T-helper 1 cell treated with Interleukin-12 subunit alpha and Interleukin-12 subunit beta and Interleukin-4 antibody, amounts not matched to agents 30 ng/mL and 1 ng/mL, for 36 hours (primary cell): Measurements from ENCODE around the gene HDDC2. TPM values are rescaled to one million over a fixed set of nuclear protein-coding genes. Genes with fewer than 3 reads are reported as not detected.
"Not testable (repeated sequence)": the region's sequence is repeated elsewhere in the genome, so short reads cannot be mapped to it uniquely, and the experiment has no call there.

Experiments
- intact Hi-C: fragments of 100-400 bp; cut with micrococcal nuclease; formaldehyde crosslinking; loops from one replicate; pipeline ENCODE4 v1.15.1; 2024
- total RNA-seq: library from RNA; stranded (reverse); gene quantifications from 2 replicates; pipeline ENCODE4 v1.2.3, GENCODE V29; 2022

HDDC2 gene
- total RNA-seq, 1 donor from 2014 or later, result 52.4 TPM

DNA sequence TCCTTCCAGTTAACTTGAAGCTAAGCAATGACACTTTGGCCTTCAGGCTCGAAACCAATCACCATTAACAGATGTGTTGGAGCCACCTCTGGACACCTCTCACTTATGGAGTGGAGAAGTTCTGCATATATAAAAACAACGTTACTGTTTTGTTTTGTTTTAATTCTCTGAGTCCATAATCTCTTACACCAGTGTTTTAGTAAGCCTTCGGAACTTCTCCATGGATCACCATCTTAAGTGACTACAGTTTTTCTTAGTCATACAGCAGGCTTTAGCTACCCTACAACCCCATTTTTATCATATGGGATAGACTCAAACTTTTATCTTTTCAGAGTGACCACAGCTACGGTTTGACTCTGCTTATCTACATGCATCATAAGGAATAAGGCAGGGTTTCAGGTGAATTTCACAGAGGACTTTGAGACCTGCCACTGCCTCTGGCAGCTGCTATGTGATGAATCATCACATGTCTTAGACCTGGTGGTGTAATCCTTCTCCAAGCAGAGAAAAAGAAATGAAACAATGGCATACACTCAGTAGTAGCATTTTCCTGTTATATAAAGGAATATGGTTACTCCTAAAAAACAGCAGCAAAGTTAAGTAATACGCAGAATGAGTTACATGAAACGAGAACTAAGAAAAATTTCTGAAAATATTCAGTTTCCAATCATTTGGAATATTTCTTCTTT, 5.5 kb upstream of the HDDC2 start:
- intact Hi-C loops, result no loop called here

DNA sequence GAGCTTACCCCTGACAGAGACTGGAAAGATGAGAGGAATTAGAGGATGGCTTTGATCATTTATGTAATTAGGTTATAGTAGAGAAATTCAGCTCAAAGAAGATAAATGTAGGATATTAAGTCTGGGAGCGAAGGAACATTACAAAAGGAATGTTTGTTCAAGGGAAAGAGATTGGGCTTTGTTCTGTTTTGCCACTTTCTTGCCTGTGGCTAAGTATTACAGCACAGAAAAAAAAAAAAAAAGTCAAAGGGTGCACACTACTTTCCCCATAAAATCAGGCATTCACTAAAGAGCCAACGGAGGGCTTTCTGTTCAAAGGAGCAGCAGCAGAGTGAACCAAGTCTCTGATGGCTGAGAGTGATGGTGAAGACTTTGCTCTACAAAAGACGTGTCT, 5.0 kb upstream of the HDDC2 start:
- intact Hi-C loops, result no loop called here

DNA sequence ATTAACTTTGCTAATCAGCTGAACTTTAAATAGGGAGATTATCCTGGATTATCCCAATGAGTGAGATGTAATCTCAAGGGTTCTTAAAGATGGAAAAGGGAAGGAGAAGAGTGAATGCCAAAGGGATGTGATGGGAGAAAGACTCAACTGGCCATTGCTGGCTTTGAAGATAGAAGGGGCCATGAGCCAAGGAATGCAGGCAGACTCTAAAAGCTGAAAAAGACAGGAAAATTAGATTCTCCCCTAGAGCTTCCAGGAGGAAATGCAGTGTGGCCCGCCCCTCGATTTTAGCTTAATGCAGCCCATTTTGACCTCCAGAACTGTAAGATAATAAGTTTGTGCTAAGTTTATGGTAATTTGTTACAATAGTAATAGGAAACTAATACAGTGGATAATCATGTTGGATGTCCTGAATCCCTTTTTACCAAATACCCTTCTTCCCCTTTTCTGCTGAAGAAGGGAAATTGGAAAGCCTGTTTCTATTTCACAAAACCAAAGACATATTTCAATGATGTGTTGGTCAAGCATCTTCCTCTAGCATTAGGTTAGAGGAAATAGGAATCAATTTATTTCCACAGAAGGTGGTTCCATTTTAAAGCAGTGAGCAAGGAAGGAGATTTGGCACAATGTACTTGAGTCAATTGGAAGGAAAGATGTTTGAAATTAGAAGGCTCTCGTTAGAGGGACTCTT, 3.3 kb upstream of the HDDC2 start:
- intact Hi-C loops, result loop anchor here (5.0 kb wide), 1 partner anchor 682 kb away; the partner anchor contains the start of gene TRMT11

DNA sequence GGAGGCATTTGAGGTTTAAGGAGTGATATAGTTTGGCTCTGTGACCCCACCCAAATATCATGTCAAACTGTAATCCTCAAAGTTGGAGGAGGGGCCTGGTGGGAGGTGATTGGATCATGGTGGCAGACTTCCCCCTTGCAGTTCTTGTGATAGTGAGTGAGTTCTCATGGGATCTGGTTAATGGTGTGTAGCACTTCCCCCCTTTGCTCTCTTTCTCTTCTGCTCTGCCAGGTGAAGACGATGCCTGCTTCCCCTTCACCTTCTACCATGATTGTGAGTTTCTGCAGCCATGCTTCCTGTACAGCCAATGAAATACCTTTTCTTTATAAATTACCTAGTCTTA, 1.7 kb upstream of the HDDC2 start:
- intact Hi-C loops, result loop anchor here (5.0 kb wide), 1 partner anchor 684 kb away; the partner anchor contains the start of gene TRMT11

DNA sequence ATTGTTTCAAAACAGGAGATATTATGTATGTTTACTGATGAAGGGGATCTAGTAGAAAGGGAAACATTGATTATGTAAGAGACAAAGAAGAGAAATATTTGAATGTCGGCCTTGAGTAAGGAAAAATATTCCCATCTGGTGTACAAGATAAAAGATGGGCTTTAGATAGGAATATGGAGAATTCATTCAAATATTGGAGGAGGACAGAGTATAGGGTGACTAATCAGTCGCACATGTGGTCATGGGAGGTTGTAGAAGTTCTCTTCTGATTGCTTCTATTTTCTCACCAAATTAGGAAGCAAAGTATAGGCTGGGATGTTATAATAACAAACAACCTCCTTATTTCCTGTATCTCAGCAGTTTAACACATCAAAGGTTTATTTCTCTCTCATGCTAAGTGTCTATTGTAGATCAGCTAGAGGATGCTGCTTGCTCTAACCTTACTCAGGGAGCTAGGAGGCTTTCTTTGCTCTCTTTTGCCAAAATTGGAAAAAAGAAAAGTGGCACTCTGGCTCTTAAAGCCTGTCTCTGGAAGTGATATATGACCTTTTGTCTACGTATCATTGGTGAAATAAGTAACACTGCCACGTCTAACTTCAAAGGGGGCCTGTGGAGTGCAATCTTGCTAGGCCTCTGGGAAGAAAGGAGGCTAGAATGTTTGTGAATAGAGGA, 1.2 kb upstream of the HDDC2 start:
- intact Hi-C loops, result loop anchor here (5.0 kb wide), 1 partner anchor 684 kb away; the partner anchor contains the start of gene TRMT11

DNA sequence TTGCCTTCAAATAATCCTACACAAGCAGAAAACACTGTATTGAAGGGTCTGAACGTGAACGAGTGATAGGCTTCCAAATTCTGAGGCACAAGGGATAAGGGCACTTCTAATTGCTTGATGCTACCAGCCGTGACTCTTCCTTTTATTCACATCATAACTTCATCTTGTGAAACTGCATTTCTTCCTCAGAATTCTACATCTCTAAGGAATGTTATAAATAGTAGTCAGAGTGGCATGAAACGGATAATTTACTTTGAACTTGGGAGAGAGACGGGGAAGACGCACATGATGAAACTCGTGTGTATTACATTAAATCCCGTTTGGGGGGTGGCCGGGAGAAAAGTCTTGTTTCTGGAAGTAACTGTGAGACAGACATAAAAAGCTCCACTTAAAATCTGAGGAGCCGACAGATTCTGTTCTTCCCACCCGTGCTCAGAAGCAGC, 754 bp downstream of the HDDC2 start:
- intact Hi-C loops, result loop anchor here (1.0 to 5.0 kb wide), 3 partner anchors 109 to 1039 kb away; partner anchors contain the start of genes CENPW and TRMT11

DNA sequence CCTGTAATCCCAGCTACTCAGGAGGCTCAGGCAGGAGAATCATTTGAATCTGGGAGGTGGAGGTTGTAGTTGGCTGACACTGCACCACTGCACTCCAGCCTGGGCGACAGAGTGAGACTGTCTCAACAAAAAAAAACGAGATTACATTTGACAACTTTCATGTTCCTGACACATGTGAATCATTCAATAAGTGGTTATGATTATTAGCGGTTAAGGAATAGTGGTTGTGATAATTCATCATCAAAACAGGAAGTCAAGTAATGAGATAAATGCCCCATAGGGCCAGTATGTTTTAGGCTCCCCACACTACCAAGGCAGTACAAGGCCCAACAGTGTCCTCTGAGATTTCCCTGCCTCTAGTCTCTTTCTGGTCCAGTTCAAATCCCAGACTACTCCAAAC, 2.5 kb downstream of the HDDC2 start:
- intact Hi-C loops, result no loop called here

DNA sequence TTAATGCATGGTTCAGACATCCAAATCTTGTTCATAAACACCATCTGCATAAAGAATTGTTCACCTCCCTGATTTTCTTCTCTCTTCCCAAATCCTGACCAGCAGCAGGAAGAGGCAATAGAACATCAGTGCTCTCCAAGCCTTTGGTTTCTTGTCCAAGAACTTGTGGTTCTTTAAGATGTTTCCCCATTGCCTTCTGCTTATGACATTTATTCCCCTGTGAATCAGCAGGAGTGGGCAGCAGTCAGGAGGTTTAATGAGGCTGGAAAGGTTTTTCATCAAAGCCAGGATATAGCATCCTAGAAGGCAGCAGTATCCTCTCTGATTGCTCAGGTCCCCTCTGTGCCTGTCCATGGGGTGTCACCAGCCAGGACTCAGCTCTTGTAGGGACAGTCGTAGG, 5.3 kb downstream of the HDDC2 start:
- intact Hi-C loops, result no loop called here

DNA sequence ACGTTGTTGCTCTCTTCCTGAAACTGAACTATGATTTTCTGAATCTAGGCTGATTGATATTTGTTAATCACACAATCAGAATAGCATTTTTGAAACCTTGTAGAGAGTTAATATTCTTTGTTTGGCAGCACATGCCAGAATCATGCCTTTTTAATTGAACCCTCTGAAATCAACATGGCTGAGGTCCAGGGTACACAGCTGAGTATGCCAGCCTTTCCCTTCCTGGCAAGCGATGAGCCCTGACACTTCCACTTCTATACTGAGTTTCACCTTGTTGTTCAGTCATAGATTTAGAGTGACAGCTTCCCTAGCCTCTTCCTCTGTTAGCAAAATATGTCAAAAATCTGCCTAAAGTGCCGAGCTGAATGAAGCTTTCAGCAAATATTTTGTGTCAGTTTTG, 6.8 kb downstream of the HDDC2 start:
- intact Hi-C loops, result no loop called here

DNA sequence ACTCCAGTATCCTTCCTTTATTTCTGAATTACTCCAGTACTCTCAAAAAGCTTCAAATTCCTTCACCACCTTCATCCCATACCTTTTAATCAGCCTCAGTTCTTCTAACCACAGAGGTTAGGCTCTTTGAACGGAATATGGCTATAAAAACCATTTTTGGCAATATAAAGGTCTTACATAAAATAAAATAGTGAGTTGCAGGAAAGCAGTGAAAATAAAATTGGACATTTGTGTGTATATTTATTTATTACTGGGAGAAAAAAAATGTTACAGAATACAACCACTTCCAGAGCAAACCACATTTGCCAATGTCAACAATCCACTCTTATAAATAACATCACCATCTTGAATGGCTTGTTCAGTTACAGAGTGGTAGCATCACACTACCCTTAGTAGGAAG, 7.7 kb downstream of the HDDC2 start:
- intact Hi-C loops, result no loop called here

DNA sequence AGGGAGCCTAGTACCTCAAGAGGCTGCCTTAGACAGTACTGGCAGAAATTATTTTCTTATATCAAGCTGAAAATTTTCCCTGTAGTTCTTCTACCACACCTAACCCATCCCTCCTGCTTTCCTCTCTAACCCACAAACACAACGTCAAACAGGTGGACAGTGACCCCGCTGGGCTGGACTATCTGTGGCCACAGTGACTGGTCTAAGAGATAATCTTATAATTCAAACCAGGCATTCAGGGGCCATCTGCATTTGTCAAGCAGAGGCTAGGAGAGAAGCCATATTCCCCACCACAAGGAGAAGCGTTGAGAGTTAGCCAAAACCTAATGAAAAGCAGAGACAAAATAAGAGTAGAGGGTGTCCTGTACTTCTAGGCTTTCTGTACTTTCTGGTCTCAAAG, 8.2 kb downstream of the HDDC2 start:
- intact Hi-C loops, result no loop called here

DNA sequence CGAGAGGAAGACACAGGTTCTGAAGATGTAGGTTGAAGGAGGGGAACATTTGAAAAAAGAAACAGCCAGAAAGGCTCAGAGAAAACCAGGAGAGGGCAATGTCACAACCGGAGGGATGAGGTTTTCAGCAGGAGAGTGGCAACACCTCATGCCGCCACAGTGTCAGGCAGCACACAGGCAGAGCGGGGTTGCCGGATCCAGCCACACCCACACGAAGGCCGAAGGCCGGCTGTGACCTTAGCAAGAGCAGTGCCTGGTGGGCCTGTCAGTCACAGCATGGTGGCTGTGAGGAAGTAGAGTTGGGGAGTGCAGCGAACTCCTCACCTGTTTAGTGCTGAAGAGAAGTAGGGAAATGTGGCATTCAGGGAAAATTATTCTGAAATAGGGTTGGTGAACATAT, 14.0 kb downstream of the HDDC2 start:
- intact Hi-C loops, result no loop called here

DNA sequence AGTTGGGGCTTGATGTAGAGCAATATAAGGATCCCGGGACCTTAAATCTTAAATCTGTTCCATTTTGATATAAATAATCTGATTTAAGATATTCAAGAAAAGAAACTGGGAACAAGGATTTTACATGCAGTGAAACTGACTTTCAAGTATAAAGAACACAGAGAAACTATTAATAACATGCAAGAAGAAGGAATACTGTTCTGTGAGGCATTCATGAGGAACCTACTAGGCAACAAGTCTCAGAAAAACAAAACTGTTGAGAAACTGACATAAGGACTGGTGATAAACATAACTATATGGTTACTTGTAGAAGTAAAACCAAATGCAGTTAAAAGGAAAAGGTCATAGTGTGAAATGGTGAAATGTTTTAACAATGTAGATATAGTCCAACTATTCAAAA, 15.8 kb downstream of the HDDC2 start:
- intact Hi-C loops, result no loop called here

DNA sequence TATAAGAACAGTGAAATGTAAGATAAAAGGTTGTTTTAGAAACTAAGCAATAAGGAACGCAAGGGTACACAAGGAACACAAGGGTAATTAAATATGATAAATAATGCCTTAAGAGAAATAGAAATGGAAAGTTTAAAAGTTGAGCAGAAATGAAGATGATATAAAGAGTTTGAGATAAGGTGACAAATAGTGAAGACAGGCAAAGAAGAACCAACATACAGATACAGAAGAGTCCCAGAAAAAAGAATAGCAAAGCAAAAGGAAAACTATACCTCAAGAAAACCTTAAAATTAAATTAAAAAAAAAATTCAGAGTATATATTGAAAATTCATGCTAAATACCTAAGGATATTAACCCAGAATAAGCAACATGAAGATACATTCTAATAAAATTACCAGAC, 16.4 kb downstream of the HDDC2 start:
- intact Hi-C loops, result no loop called here

DNA sequence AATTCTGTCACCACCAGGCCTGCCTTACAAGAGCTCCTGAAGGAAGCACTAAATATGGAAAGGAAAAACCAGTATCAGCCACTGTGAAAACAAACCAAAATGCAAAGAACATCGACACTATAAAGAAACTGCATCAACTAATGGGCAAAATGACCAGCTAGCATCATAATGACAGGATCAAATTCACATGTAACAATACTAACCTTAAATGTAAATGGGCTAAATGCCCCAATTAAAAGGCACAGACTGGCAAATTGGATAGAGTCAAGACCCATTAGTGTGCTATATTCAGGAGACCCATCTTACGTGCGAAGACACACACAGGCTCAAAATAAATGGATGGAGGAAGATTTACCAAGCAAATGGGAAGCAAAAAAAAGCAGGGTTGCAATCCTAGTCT, 19.3 kb downstream of the HDDC2 start:
- intact Hi-C loops, result not testable (repeated sequence)

DNA sequence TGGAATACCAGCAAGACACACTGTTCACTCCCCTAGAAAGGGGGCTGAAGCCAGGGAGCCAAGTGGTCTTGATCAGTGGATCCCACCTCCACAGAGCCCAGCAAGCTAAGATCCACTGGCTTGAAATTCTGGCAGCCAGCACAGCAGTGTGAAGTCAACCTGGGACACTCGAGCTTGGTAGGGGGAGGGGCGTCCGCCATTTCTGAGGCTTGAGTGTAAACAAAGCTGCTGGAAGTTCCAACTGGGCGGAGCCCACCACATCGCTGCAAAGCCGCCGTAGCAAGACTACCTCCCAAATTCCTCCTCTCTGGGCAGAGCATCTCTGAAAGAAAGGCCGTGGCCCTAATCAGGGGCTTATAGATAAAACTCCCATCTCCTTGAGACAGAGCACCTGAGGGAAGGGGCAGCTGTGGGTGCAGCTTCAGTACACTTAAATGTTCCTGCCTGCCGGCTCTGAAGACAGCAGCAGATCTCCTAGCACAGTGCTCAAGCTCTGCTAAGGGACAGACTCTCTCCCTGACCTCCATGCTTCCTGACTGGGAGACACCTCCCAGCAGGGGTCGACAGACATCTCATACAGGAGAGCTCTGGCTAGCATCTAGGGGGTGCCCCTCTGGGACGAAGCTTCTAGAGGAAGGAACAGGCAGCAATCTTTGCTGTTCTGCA, 21.3 kb downstream of the HDDC2 start:
- intact Hi-C loops, result not testable (repeated sequence)

DNA sequence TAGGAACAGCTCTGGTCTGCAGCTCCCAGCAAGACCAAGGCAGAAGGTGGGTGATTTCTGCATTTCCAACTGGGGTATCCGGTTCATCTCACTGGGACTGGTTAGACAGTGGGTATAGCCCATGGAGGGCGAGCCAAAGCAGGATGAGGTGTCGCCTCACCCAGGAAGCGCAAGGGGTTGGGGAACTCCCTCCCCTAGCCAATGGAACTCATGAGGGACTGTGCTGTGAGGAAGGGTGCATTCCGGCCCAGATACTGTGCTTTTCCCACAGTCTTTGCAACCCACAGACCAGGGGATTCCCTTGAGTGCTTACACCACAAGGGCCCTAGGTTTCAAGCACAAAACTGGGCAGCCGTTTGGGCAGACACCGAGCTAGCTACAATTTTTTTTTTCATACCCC, 21.8 kb downstream of the HDDC2 start:
- intact Hi-C loops, result no loop called here

DNA sequence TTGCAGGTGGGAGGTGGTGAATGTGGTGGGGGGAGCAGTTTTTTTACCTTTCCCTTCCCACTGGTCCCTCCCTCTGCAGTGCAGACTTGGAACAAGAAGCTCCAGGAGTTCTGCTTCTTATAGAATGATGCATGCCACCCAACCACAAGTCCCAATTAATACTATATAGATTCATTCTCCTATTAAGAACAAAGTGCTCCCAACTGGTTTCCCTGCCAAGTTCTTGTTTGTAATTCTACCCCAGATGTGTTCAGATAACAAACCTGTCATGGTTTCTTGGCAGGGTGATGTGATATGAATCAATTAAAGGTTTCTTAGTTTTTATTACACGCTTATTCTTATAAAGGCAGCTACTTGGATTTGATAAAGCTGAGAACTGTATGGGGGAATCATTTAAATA, 23.9 kb downstream of the HDDC2 start:
- intact Hi-C loops, result no loop called here

DNA sequence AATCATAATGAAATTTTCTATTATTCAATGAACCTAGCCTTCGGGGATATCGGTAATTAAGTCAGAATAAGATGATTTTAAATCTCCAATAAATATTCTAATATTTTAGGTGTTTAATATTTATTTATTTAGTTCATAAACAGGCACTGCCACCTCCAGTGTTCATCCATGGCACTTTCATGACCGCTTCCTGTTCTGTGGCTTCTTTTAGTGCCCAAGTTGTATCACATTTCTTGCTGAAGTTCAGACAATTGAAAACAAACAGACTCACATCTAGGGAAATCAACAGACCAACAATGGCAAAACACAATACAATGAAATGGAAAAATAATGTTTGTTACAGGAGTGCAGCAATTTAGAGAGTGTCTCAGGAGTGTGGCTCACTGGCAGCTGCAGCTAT, 26.0 kb downstream of the HDDC2 start:
- intact Hi-C loops, result no loop called here

DNA sequence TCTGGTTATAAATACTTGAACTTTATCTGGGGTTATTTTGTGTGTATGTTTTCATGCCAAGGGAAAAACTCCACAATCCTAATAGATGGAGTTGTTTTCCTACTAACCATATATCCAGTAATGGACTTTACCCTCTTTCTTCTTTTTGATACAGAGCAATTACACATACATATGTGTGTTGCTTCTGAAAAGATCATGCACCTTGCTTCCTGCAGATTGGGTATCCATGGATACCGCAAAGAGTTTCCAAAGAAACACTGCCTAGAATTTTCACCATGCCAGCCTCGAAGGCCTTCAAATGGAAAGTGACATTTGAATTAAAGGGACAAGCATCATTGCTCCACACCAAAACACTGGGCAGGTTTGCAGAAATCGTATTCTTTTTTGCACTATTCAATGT, 26.8 kb downstream of the HDDC2 start:
- intact Hi-C loops, result no loop called here

DNA sequence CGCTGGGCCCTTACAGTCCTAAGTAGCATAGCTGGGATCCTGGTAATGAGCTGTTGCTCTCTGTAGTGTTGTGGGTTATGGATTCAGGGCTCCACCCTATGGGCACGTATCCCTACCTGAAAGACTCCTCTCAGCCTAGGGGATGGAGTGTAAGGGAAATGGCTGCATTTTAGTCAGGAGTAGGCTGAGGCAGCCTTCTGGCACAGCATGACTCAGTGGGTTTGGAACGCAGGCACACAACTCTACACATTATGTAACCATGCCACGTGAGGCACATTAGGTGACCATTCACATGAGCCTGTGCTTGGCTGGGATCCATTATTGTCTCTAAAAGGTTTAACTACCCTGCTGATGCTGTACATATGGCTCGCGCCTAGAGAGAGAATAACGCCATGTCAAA, 27.8 kb downstream of the HDDC2 start:
- intact Hi-C loops, result no loop called here

DNA sequence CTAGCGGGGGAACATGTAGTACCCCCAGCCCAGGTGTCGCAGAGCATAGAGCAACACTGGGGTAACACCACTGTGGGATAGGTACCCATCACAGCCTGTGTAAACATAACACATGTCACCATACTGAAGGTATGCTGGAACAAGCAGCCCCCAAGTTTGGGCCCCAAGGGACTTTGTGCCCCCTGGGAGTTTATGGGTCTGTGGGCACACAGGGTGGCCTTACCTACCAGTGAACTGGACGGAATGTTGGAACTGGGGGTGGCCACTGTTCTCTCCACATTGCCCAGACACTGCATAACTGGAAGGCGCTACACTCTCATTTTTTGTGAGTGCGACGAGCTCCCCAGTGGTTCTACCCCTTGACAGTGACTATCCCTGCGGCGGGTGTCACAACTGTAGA, 28.5 kb downstream of the HDDC2 start:
- intact Hi-C loops, result no loop called here
